Aorta (tissue), 5 donors: ENCODE results near the gene UNC13A. TPM values are rescaled to one million over a fixed set of nuclear protein-coding genes. Genes with fewer than 3 reads are reported as not detected.

Source experiments
- ATAC-seq: fragments of 200-7000 bp; cut with Tn5 transposase; one replicate; pipeline ENCODE4 v1.9.1; 2022; ENCODE audit warnings: moderate library complexity; ENCODE audit not compliant: low FRiP score
- DNase-seq, 2 donors: peaks; one replicate each; pipeline ENCODE4 v3.0.0-alpha.2; 2020
- H3K27ac ChIP-seq, 2 donors: one replicate each; pipeline ENCODE4 v1.5.1; 2013; ENCODE audit warnings: low read length in 2 of 2, mild to moderate bottlenecking in 2 of 2, moderate library complexity in 2 of 2, control low read depth in 1 of 2, inconsistent platforms in 1 of 2, low read depth in 1 of 2
- H3K27me3 ChIP-seq, 2 donors: one replicate each; pipeline ENCODE4 v1.6.1; 2013; ENCODE audit warnings: control low read depth in 1 of 2, low read length in 1 of 2, mild to moderate bottlenecking in 1 of 2, moderate library complexity in 1 of 2; ENCODE audit not compliant: insufficient read depth in 2 of 2, control insufficient read depth in 1 of 2
- H3K36me3 ChIP-seq, 2 donors: one replicate each; pipeline ENCODE4 v1.6.1; 2013; ENCODE audit warnings: control low read depth in 1 of 2, low read length in 1 of 2, mild to moderate bottlenecking in 1 of 2; ENCODE audit not compliant: insufficient read depth in 2 of 2, control insufficient read depth in 1 of 2
- H3K4me1 ChIP-seq, 2 donors: one replicate each; pipeline ENCODE4 v1.6.1; 2013; ENCODE audit warnings: low read length in 2 of 2, control low read depth in 1 of 2, mild to moderate bottlenecking in 1 of 2, moderate library complexity in 1 of 2; ENCODE audit not compliant: insufficient read depth in 2 of 2, control insufficient read depth in 1 of 2
- H3K4me3 ChIP-seq, 2 donors: one replicate each; pipeline ENCODE4 v1.5.1; 2013; ENCODE audit warnings: low read length in 2 of 2, control low read depth in 1 of 2, mild to moderate bottlenecking in 1 of 2
- H3K9me3 ChIP-seq: one replicate; pipeline ENCODE4 v1.6.1; 2013; ENCODE audit warnings: mild to moderate bottlenecking, low read length; ENCODE audit not compliant: control insufficient read depth
- whole genome bisulfite sequencing, 2 donors: extraction: QIAGEN DNeasy Blood & Tissue Kit; methylation state at CpG; one replicate each; pipeline ENCODE4 v1.1.7; 2013; 5-methylcytosine and 5-hydroxymethylcytosine counted together
- intact Hi-C, 2 donors: fragments of 100-400 bp; cut with DNase I; formaldehyde crosslinking; loops; one replicate each; pipeline versions ENCODE4 v1.14.2 to v1.15.0; 2022
- polyA plus RNA-seq, 2 donors: library from polyadenylated mRNA; stranded (reverse); fragments of 200-250 nt; gene quantifications; one replicate each; pipeline ENCODE4 v1.2.3, GENCODE V29; 2013
- total RNA-seq, 2 donors: library from RNA; stranded (reverse); fragmentation: NEBNext Ultra II Directional; extraction: Animal tissue kit (Norgen Biotek cat#: 25700); gene quantifications; one replicate each; pipeline ENCODE4 v1.2.1, GENCODE V29; 2021
- donor health status: healthy with polysubstance abuse.
- donor health status: Bipolar disorder and iron deficiency.
- donor health status: DM: no; HTN: no; CAD: no.
- donor health status: DM: no; HTN: no; CAD: no.
- donor health status: DM: yes; HTN: yes; CAD: no.

UNC13A gene
- total and polyA plus RNA-seq, 4 donors: 0.38 to 2.8 (median 1.9) TPM

DNA sequence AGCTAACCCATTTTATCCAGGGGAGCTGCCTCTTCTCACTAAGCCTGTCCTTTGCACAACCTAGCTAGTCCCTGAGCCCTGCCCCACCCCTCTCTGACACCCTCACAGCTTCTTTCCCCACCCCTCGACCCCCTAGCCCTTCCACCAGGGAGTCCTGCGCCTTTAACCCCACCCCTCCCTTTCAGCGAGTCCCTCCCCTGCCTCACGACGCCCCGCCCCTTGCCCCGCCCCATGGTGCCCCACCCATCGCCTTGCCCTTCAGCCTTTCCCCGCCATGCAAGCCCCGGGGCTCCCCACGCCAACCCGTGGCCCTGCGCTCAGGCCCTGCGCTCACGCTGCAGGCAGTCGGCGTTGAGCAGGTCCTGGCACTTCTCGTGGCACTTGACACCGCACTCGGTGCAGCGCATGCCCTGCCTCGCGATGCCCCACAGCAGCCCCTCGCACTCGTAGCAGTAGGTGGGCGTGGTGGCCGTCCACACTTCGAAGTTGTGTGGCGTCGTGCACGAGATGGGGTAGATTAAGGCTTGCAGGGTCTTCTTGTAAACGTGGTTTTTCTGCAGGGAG lies 40.0 kb downstream of the UNC13A start:
- Histone ChIP-seq H3K4me3 (no peak overlapping the region), H3K36me3 (no peaks in the 10 kb centered on the region), H3K27ac (no peak overlapping the region), H3K4me1 (no peaks in the 10 kb centered on the region), H3K9me3 (no peaks in the 10 kb centered on the region), H3K27me3 (no peaks in the 10 kb centered on the region)
- ATAC-seq (no peak), DNase-seq (peak in 1 of 2 donors; percentile 70)
- 73 to 78% methylated on average over 31 to 32 of the region's 32 CpGs for WGBS, 2 donors
- intact Hi-C loops: no loop called here

DNA sequence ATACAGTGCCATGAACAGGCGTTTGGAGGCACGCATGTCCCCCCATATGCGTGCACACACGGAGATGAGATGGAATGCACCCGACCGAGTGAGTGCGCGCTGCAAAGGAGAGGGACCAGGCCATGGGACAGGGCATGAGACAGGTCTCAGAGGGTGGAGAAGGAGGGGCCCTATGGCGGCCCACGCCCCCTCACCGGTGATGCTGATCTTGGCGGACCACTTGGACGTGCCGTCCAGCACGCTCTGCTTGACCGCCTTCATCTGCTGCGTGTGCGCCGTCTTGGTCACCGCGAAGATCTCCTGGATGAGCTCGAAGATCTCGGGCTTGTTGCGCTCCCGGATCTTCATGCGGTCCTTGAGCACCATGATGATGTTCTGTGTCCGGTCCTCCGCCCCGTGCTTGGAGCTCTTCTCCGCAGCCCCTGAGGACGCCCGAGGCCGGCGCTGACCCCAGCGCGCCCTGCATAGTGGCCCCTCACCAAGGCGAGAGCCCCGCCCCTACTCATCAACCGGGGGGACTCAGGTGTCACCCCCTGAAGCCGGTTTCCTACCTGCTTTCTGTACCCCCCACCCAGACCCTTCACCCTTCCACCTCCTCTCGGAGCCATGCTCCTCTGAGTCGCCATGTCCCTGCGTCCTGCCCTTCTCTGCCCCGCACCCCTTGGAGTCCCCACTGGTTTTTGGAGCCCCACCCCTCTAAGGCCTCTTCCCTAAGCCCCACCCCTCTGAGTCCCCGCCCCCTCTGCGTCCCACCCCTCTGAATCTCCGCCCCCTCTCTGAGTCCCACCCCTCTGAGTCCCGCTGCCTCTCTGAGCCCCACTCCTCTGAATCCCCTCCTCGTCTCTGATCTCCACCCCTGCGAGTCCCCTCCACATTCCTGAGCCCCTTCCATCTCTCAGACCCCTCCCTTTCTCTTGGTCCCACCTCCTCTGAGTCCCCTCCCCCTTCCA lies 40.8 kb downstream of the UNC13A start:
- H3K9me3 ChIP-seq: no peaks in the 10 kb centered on the region
- intact Hi-C loops: no loop called here
- H3K36me3 ChIP-seq: no peaks in the 10 kb centered on the region
- H3K4me1 ChIP-seq: no peaks in the 10 kb centered on the region
- H3K4me3 ChIP-seq: no peak overlapping the region
- WGBS, 2 donors: 87 to 88% methylated on average over 50 of the region's 50 CpGs
- H3K27ac ChIP-seq: no peak overlapping the region
- DNase-seq (peak in 1 of 2 donors; percentile 71), ATAC-seq (no peak)
- H3K27me3 ChIP-seq: no peaks in the 10 kb centered on the region

DNA sequence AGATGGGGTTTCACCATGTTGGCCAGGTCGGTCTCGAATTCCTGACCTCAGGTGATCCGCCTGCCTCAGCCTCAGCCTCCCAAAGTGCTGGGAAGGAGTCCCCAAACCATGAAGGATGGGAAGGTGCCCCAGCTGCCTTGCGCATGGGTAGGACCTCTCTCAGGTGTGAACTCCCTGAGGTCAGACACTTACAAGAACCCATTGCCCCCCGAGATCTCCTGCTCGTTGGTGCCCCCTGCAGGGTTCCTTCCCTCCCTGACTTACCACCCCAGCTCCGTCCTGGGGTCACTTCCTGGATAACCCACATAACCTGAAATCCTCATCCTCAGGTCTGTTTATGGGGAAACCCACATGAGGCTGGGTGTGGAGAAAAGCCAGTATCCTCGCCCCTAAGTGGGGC lies 41.7 kb downstream of the UNC13A start:
- Histone ChIP-seq H3K27ac (no peak overlapping the region), H3K27me3 (no peaks in the 10 kb centered on the region), H3K4me3 (no peak overlapping the region), H3K9me3 (no peaks in the 10 kb centered on the region), H3K4me1 (no peaks in the 10 kb centered on the region), H3K36me3 (no peaks in the 10 kb centered on the region)
- intact Hi-C loops: no loop called here
- peak in 1 of 2 donors; percentile 48 for DNase-seq
- 74 to 78% methylated on average over 8 of the region's 8 CpGs for WGBS, 2 donors
- ATAC-seq: no peak

DNA sequence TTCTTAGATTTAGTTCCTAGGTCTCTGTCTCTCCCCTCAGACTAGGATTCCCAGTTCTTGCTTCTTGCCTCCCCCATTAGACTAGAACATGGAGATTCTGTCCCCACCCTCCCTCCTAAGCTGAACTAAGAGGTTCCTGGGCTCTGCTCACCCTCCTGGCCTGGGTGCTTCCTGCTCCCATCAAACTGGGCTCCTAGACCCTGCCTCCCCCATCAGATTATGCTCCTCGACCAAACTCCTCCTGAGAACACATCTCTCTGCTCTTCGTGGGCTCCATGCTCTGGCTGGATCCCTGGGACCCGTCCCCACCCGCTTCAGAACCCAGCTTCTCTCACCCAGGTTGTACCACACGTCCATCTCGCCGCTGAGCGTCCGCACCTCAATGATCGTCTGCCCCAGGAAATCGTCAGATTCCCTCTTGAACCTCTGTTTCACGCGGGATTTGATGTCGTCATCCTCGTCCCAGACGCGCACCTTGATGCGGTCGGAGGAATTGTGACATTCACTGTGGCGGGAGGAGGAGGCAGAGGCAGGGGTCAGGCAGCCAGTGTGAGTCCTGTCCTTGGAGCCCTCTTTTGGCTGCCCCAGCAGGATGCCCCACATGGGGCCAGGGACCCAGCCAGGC lies 42.7 kb downstream of the UNC13A start:
- Histone ChIP-seq H3K36me3 (no peaks in the 10 kb centered on the region), H3K4me3 (no peak overlapping the region), H3K9me3 (no peaks in the 10 kb centered on the region), H3K27me3 (no peaks in the 10 kb centered on the region), H3K27ac (no peak overlapping the region), H3K4me1 (no peaks in the 10 kb centered on the region)
- ATAC-seq (no peak), DNase-seq (peak in 1 of 2 donors; percentile 49)
- WGBS, 2 donors: 88% methylated on average over 20 of the region's 20 CpGs
- intact Hi-C loops: no loop called here

DNA sequence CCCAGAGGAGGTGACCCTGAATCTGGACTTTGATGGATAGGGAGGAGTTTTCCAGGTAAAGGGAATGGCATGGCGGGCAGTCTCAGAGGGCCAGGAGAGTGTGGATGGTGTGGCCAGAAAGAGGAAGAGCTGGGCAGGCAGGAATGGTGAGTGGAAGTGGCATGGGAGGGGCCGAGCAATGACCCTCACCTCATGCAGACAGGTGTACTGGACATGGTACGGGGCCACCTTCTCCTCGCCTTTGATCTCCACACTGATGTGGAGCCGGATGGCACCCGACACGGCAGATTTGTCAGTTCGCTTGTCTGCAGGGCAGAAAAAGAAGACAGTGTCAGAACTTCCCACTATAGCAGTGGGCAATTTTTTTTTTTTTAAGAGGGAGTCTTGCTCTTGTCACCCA lies 45.5 kb downstream of the UNC13A start:
- H3K4me1 ChIP-seq: no peaks in the 10 kb centered on the region
- H3K36me3 ChIP-seq: no peaks in the 10 kb centered on the region
- WGBS, 2 donors: 89 to 91% methylated on average over 8 of the region's 8 CpGs
- no peak overlapping the region for H3K27ac ChIP-seq
- H3K4me3 ChIP-seq: no peak overlapping the region
- peak in 1 of 2 donors; percentile 56 for DNase-seq
- H3K9me3 ChIP-seq: no peaks in the 10 kb centered on the region
- H3K27me3 ChIP-seq: no peaks in the 10 kb centered on the region
- intact Hi-C loops: no loop called here
- ATAC-seq: peak; percentile 26

DNA sequence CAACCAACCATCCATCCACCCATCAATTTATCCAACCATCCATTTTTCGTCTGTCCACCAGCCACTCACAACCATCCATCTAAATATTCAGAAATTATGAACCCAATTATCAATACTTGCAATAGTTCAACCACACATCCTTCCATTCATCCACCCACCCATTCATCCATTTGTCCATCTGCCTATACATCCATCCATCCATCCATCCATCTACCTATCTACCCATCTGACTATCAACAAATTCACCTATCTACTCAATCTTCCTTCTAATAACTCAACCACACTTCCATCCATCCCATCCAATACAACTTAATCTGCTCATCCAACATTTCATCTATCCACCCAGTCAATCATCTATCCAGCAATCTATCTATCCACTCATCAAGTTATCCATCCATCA lies 46.3 kb downstream of the UNC13A start:
- intact Hi-C loops: no loop called here
- 43 to 52% methylated on average over 1 of the region's 1 CpG for WGBS, 2 donors
- ATAC-seq (no peak), DNase-seq (no peak)
- no peaks in the 10 kb centered on the region for H3K9me3 ChIP-seq
- H3K27me3 ChIP-seq: no peaks in the 10 kb centered on the region
- no peaks in the 10 kb centered on the region for H3K36me3 ChIP-seq
- no peak overlapping the region for H3K27ac ChIP-seq
- H3K4me1 ChIP-seq: no peaks in the 10 kb centered on the region
- no peak overlapping the region for H3K4me3 ChIP-seq

DNA sequence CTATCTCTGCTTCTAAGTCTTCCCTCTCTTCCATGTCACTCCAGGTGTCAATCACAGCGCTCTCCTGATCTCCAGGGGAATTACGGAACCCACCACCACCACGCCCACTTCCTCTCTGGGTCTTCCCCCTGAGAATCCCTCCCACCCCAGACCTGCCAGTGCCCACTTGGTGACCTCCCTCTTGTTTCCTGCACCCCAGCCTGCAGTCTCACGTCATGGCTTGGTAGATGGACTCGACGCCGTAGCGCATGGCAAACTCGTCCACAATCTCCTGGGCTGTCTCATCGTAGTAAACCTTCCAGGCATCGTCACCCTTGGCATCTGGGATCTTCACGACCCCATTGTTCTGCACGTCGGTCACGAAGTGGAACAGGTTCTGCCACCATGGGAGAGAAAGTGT lies 47.0 kb downstream of the UNC13A start:
- DNase-seq: peak in 1 of 2 donors; percentile 55
- no peaks in the 10 kb centered on the region for H3K9me3 ChIP-seq
- H3K27me3 ChIP-seq: no peaks in the 10 kb centered on the region
- no peak overlapping the region for H3K27ac ChIP-seq
- H3K4me1 ChIP-seq: no peaks in the 10 kb centered on the region
- no peaks in the 10 kb centered on the region for H3K36me3 ChIP-seq
- intact Hi-C loops: no loop called here
- WGBS, 2 donors: 86 to 87% methylated on average over 15 of the region's 15 CpGs
- H3K4me3 ChIP-seq: no peak overlapping the region
- no peak for ATAC-seq

DNA sequence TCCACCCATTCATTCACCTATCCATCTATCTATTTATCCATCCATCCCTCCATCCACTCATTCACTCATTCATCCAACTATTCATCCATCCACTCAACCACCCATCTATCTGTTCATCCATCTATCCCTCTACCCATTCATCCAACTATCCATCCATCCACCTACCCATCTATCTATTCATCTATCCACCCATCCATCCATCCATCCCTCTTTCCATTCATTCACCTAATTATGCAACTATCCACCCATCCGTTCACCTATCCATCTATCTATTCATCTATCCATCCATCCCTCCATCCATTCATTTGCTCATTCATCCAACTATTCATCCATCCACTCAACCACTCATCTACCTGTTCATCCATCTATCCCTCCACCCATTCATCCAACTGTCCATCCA lies 54.5 kb downstream of the UNC13A start:
- Histone ChIP-seq H3K27ac (no peak overlapping the region), H3K27me3 (no peaks in the 10 kb centered on the region), H3K4me3 (no peak overlapping the region), H3K4me1 (no peaks in the 10 kb centered on the region), H3K36me3 (no peaks in the 10 kb centered on the region), H3K9me3 (no peaks in the 10 kb centered on the region)
- intact Hi-C loops: no loop called here
- WGBS, 2 donors: 88 to 95% methylated on average over 1 of the region's 1 CpG
- no peak for ATAC-seq
- DNase-seq: no peak
